Measurements from ENCODE around the gene S100A1.
"Not testable (repeated sequence)": the region's sequence is repeated elsewhere in the genome, so short reads cannot be mapped to it uniquely, and the experiment has no call there.

The S100A1 gene

DNA sequence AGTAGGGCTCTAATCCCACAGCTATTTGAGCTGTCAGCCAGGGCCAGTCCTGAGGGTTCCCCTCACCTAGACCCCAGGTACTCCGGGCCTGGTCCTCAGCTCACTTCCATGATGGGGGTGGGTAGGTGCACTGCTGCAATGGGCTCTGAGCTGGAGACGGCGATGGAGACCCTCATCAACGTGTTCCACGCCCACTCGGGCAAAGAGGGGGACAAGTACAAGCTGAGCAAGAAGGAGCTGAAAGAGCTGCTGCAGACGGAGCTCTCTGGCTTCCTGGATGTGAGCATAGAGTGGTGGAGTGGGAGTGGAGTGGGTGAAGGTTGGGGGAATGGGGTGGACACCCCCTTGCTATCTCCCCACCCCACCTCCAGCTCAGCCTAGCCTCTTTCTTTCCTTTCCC is 2.1 kb downstream of the S100A1 start:
- DNase-seq (ENCODE audit: low read depth in 2 of 2) = no peak

- no peak for DNase-seq (ENCODE audit: low read depth in 2 of 2)
Observed at GRCh38 chr1:153631047-153632022, 3.1 kb downstream of the S100A1 start.

GRCh38 chr1:153633161-153633753 is 5.0 kb downstream of the S100A1 start:
- DNase-seq (ENCODE audit: low read depth in 2 of 2) = no peak

DNA sequence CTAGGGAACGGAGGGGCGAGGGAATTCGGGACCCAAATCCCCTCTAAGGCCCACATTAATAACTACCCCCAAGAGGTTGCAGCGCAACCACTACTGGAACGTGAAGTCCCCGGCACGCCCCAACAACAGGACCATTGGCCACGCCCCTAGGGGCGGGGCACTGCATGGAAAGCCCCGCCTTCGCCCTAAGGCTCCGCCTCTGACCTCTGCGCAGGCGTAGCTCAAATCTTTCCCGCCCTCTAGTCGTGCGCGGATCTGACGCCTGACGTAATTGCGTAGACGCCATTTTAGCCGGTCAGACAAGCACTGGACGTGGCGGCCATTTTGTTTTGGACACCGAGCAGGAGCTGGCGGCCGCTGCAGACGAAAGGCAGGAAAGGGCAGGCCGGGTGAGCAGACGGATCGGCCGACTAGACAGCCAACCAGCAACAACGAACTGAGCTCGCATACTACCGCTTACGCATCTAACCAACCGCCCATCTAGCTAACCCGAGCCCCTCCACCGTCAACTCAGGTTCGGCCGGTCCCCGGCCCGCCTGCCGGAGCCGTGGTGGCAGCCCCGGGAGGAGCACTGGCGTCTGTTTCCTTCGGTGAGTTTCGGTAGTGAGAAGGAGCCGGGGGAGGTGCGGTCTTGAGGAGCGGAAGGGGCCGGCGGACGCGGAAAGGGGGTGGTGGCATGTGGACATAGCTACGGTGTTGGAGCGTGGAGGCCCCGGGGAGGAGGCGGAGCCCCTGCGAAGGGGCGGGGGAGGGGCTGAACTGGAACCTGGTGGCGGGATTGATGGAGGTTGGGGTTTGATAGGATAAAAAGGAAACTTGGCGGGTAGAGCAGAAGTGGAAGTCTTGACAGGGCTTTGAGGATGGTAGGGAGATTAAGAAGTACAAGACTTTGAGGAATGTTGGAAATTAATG is 5.8 kb downstream of the S100A1 start, which contains the start of gene CHTOP:
CHTOP (plus strand) TSS at position 313 of the 912 bp plus-strand sequence. CDS start 2,523 bp downstream, outside the sequence.
- peak; percentile 93 to 97 for DNase-seq (ENCODE audit: low read depth in 2 of 2)

DNA sequence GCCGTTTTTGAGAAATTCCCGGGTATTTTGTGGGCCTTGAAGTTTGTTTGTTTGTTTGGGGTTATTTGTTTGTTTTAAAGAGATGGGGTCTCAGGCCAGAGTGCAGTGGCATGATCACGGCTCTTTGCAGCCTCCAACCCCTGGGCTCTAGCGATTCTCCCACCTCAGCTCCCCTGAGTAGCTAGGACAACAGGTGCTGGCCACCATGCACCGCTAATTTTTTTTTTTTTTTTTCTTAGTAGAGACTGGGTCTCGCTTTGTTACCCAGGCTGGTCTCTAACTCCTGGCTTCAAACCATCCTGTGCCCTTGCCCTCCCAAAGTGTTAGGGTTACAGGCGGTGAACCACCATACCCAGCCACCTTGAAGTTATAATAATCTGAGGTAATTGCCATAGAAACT is 7.6 kb downstream of the S100A1 start:
- no peak for DNase-seq (ENCODE audit: low read depth in 2 of 2)

DNA sequence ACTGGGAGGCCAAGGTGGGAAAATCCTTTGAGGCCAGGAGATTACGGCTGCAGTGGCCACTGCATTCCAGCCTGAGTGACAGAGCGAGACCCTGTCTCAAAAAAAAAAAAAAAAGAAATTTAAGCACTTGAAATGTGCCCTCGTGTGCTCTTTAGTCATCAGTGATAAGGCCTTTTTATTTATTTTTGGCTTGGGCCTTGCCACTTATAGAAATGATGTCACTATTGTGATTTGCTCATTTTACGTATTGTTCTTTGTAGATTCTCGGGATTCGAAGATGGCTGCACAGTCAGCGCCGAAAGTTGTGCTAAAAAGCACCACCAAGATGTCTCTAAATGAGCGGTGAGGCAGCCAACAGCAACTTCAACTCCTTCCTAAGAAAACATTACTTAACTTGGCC is 8.1 kb downstream of the S100A1 start:
- no peak for DNase-seq (ENCODE audit: low read depth in 2 of 2)

GRCh38 chr1:153638261-153638660 is 10.0 kb downstream of the S100A1 start:
- DNase-seq (ENCODE audit: low read depth in 2 of 2) = no peak

- DNase-seq (ENCODE audit: low read depth in 2 of 2) = no peak
Observed at GRCh38 chr1:153639280-153639679, 11.0 kb downstream of the S100A1 start.

DNA sequence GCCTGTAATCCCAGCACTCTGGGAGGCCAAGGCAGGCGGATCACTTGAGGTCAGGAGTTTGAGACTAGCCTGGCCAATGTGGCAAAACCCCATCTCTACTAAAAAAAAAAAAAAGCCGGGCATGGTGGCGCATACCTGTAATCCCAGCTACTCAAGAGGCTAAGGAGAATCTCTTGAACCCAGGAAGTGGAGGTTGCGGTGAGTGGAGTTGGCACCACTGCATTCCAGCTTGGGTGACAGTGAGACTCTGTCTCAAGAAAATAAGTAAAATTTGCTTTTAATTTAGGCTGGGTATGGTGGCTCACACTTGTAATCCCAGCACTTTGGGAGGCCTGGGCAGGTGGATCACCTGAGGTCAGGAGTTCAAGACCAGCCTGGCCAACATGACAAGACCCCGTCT is 12.0 kb downstream of the S100A1 start:
- DNase-seq (ENCODE audit: low read depth in 2 of 2) = not testable (repeated sequence)

DNA sequence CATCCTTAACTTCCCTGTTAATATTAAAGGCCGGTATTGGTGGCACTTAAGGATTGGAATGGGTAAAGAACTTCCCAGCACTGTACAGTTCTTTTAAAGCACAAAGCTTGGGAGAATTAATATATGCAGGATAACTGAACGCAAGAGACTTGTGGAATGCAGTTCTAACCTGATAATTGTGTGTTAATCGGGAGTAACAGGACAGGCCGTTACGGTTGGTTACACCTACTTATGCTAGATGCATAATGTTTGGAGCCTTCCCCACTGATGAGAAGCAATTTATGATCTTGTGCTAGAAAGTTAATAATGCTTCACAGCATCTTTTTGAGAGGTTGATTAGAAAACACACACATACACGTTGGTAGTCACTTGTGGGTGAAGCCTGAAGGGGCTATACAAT is 12.6 kb downstream of the S100A1 start:
- DNase-seq (ENCODE audit: low read depth in 2 of 2) = no peak

DNA sequence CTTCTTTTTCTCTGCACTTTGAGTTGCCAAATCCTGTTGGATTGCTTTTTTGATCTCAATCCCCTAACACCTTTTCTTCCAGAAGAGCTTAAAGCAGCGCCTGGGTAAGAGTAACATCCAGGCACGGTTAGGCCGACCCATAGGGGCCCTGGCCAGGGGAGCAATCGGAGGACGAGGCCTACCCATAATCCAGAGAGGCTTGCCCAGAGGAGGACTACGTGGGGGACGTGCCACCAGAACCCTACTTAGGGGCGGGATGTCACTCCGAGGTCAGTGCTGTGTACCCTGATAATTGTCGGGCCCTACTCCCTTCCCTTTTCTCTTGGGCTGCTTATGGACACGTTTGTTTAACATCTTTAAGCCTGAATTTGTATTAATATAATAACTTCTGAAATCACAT is 13.9 kb downstream of the S100A1 start:
- no peak for DNase-seq (ENCODE audit: low read depth in 2 of 2)

DNA sequence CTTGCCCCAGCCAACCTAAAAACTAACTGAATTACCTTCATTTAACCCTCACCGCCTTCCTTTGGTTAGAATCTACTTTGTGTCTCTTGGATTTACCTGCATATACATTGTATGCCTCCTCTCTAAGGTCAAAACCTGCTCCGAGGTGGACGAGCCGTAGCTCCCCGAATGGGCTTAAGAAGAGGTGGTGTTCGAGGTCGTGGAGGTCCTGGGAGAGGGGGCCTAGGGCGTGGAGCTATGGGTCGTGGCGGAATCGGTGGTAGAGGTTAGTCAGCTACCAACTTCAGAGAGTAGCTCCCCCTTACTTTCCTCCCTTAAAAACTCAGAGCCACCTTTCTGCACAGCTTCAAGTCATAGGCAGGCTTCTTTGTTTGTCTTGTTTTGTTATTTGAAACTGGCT is 14.9 kb downstream of the S100A1 start:
- no peak for DNase-seq (ENCODE audit: low read depth in 2 of 2)

- no peak for DNase-seq (ENCODE audit: low read depth in 2 of 2)
Observed at GRCh38 chr1:153643816-153644215, 15.6 kb downstream of the S100A1 start.

GRCh38 chr1:153646672-153647345 is 18.6 kb downstream of the S100A1 start:
- no peak for DNase-seq (ENCODE audit: low read depth in 2 of 2)

DNA sequence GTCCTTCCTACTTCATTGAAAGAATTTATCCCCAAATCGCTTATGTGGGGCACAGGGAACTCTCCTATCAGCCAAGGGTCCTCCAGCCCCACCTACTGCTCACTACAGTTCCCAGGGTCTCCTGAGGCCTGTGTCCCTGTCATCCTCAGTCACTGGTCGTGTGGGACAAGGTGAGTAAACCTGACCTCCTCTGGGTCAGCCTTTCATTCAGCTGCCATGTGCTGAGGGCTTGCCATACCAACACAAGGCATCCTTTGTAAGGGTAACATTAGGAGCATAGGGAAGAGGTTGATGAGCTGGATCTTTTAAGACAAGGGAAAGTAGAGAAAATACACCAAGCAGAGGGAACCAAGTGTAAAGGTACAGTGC is 19.1 kb downstream of the S100A1 start:
- no peak for DNase-seq (ENCODE audit: low read depth in 2 of 2)

DNA sequence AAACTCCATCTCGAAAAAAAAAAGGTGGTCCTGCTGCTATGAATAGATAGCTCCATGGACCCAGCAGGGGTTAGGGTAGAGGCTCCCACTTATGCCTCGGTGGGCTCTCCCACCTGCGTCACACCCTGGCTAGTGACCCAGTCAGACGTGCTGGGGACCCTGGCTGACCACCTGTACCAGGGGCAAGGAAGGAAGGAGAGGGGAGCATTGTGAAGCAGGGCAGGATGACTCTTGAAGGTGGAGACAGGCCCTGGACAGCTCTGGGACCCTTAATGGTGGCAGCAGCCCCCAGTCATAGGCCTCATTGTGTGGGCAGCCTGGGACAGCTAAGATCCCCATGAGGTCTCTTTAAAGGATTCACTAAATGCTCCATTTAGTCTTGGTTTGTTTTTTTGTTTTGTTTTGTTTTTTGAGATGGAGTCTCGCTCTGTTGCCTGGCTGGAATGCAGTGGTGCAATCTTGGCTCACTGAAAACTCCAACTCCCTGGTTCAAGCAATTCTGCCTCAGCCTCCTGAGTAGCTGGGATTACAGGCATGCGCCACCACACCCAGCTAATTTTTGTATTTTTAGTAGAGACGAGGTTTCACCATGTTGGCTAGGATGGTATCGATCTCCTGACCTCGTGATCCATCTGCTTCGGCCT is 19.9 kb downstream of the S100A1 start:
- no peak for DNase-seq (ENCODE audit: low read depth in 2 of 2)

- no peak for DNase-seq (ENCODE audit: low read depth in 2 of 2)
Observed at GRCh38 chr1:153649137-153649862, 21.1 kb downstream of the S100A1 start.

GRCh38 chr1:153649863-153650235 is 21.6 kb downstream of the S100A1 start:
- DNase-seq (ENCODE audit: low read depth in 2 of 2) = no peak

GRCh38 chr1:153651771-153652170 is 23.5 kb downstream of the S100A1 start:
- no peak for DNase-seq (ENCODE audit: low read depth in 2 of 2)

DNA sequence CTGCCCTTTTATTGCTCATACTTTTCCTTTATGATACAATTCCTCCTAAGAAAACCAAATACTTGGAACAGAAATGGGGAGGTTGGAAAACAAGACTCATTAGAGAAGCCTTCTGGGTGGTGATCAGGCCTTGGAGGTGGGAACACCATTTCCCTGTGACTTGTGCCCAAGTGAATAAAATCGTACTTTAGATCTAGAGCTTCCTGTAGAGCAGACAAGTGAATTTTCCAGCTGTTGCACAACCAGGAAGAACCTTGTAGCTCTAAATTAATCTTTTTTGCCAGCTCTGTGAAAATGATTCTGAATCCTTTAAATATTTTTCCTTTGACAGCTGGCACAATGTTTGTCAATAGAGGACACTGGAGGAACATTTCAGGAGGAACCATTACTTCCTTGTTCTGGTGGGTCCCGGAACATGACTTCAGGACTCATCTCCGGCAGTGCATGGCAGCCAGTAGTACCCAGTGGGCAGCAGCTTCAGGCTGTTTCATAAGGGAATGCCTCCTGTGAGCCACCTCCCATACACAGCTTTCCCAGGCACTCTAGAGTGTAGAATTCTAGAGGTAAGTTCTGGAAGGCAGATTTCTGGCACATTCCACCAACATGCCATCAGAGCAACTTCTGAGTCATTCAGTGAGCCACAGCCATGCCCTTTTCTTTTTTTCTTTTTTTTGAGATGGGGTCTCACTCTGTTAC is 24.7 kb downstream of the S100A1 start:
- no peak for DNase-seq (ENCODE audit: low read depth in 2 of 2)
